ENCODE results near the gene CCSER2. TPM values are rescaled to one million over a fixed set of nuclear protein-coding genes. Genes with fewer than 3 reads are reported as not detected.

CCSER2 gene
- total RNA-seq, 2 donors from 2014 or later, result 39.0 to 60.6 TPM

DNA sequence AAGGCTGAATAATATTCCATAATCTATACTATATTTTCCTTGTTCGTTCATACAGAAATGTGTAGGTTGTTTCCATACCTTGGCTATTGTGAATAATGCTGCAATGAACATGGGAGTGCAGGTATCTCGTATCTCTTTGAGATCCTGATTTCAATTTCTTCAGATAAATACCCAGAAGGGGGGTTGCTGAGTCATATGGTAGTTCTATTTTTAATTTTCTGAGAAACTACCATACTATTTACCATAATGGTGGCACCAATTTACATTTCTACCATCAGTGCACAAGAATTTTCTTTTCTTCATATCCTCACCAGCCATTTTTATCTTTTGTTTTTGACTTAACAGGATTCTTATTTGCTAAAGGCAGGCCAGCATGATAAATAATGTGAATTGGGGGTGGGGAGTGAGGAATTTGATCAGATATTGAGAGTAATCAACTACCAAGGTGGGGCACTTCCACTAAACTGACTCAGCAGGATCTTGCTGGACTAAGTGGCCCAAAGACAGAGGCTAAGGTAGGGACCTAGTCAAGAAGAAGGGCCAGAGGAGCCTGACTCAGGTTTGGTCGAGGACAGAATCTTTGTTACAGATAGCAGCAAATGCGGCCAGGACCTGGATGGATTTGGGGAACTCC is 21.5 kb upstream of the CCSER2 start:
- Histone ChIP-seq H3K4me3 (no peak overlapping the region), H3K36me3 (no peaks in the 10 kb centered on the region), H3K4me1 (ENCODE audit: control insufficient read depth in 1 of 2, low read depth in 2 of 2) (peaks cover 8 to 9% of the 10 kb centered on the region in 2 donors), H3K27me3 (replicated peaks; ENCODE audit: insufficient read depth) (no peaks in the 10 kb centered on the region), H3K27ac (no peak overlapping the region), H3K9me3 (no peaks in the 10 kb centered on the region)
- TF ChIP-seq, protein P1, sequence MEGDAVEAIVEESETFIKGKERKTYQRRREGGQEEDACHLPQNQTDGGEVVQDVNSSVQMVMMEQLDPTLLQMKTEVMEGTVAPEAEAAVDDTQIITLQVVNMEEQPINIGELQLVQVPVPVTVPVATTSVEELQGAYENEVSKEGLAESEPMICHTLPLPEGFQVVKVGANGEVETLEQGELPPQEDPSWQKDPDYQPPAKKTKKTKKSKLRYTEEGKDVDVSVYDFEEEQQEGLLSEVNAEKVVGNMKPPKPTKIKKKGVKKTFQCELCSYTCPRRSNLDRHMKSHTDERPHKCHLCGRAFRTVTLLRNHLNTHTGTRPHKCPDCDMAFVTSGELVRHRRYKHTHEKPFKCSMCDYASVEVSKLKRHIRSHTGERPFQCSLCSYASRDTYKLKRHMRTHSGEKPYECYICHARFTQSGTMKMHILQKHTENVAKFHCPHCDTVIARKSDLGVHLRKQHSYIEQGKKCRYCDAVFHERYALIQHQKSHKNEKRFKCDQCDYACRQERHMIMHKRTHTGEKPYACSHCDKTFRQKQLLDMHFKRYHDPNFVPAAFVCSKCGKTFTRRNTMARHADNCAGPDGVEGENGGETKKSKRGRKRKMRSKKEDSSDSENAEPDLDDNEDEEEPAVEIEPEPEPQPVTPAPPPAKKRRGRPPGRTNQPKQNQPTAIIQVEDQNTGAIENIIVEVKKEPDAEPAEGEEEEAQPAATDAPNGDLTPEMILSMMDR (IDR thresholded peaks at IDR 0.05), result no peak
- no peak for ATAC-seq (ENCODE audit: insufficient number of reproducible peaks, low FRiP score, low read depth)
- DNase-seq (ENCODE audit: low spot score), result no peak

DNA sequence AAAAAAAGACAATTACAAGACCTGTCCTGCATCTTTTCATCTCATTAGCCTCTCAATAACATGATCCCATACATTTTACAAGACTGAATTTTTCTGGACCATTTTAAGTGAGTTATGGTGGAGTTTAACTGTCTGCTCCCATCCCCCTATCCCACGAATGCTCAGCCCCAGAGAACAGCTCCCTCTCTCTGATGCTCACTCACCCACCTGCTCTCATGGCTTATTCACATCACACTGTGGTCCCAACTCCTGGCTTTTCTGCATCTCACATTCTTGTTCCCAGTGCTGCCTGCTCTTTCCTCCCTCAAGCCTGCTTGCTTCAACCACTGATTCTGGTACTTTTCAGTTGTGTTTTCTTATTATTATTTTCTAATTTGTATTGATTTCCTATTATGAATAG is 20.4 kb upstream of the CCSER2 start:
- Histone ChIP-seq H3K36me3 (no peaks in the 10 kb centered on the region), H3K9me3 (no peaks in the 10 kb centered on the region), H3K4me3 (no peak overlapping the region), H3K27me3 (replicated peaks; ENCODE audit: insufficient read depth) (no peaks in the 10 kb centered on the region), H3K27ac (no peak overlapping the region), H3K4me1 (ENCODE audit: control insufficient read depth in 1 of 2, low read depth in 2 of 2) (peaks cover 8 to 9% of the 10 kb centered on the region in 2 donors)
- ATAC-seq (ENCODE audit: insufficient number of reproducible peaks, low FRiP score, low read depth) (no peak), DNase-seq (ENCODE audit: low spot score) (no peak)
- TF ChIP-seq, protein P1 (IDR thresholded peaks at IDR 0.05), result no peak

DNA sequence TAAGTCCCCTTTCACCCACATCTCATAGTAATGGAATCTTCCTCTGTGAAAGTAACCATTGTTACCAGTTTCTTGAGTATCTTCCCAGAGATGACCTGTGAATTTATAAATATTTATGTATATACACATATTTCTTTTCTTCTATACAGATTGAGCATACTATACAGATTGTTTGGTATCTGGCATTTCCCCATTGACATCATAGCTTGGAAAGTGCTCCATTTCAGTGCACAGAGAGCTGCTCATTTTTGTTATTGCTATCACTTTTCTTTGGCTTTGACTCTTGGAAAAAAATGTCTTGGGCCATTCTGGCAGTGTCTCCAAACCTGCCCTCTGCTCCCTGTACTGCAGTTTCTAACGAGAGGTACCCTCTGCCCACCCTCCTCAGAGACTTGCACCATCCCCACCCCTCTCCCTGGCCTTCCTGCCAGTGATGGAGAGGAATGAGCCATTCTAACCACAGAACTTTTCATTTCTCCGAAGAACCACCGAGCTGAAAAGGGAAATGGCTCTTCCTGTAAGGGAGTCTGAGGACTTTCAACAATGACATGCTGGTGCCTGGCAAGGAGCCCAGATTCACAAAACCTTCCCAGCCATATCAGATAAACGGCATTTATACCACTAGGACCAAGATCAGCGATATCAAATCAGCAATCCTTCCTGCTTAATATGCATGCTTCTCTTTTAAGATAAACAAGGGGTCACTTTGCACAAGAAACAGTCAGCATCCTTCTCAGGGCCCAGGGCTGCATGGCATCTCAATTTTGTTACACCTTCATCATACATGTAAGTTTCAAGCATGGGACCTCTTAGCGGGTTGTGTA is 19.7 kb upstream of the CCSER2 start:
- Histone ChIP-seq H3K36me3 (no peaks in the 10 kb centered on the region), H3K9me3 (no peaks in the 10 kb centered on the region), H3K27me3 (replicated peaks; ENCODE audit: insufficient read depth) (no peaks in the 10 kb centered on the region), H3K4me3 (no peak overlapping the region), H3K27ac (no peak overlapping the region), H3K4me1 (ENCODE audit: control insufficient read depth in 1 of 2, low read depth in 2 of 2) (peaks cover 8 to 9% of the 10 kb centered on the region in 2 donors)
- ATAC-seq (ENCODE audit: insufficient number of reproducible peaks, low FRiP score, low read depth) (peak; percentile 28), DNase-seq (ENCODE audit: low spot score) (no peak)
- TF ChIP-seq, protein P1 (IDR thresholded peaks at IDR 0.05), result no peak

DNA sequence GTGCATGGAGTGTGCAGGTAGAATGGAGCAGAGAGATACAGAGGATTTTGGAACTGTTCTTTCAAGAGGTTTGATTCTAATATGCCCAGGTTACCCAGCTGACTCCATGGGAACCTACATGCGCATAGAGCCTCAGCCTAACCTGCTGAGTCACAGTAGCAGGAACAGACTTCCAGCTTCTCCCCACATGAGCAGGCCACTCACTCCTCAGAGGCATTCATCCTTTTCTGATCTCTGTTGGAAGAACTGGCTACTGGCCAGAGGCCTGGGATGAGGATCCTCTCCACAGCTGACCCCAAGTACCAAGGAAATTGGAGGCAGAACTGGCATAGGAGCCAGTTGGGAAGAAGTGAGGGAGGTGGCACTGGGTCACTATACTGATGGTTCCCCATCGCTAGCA is 17.9 kb upstream of the CCSER2 start:
- Histone ChIP-seq H3K27ac (no peak overlapping the region), H3K9me3 (no peaks in the 10 kb centered on the region), H3K27me3 (replicated peaks; ENCODE audit: insufficient read depth) (no peaks in the 10 kb centered on the region), H3K4me1 (ENCODE audit: control insufficient read depth in 1 of 2, low read depth in 2 of 2) (peaks cover 8 to 9% of the 10 kb centered on the region in 2 donors), H3K4me3 (no peak overlapping the region), H3K36me3 (no peaks in the 10 kb centered on the region)
- no peak for ATAC-seq (ENCODE audit: insufficient number of reproducible peaks, low FRiP score, low read depth)
- TF ChIP-seq, protein P1 (IDR thresholded peaks at IDR 0.05), result no peak
- DNase-seq (ENCODE audit: low spot score), result no peak

DNA sequence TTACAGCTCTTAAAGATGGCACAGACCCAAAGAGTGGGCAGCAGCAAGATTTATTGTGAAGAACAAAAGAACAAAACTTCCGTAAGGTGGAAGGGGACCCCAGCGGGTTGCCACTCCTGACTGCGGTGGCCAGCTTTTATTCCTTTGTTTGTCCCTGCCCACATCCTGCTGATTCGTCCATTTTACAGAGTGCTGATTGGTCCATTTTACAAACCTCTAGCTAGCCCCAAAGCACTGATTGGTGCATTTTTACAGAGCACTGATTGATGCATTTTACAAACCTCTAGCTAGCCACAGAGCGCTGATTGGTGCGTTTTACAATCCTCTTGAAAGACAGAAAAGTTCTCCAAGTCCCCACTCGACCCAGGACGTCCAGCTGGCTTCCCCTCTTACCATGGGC is 16.8 kb upstream of the CCSER2 start:
- DNase-seq (ENCODE audit: low spot score) (no peak), ATAC-seq (ENCODE audit: insufficient number of reproducible peaks, low FRiP score, low read depth) (no peak)
- no peaks in the 10 kb centered on the region for H3K27me3 ChIP-seq (replicated peaks; ENCODE audit: insufficient read depth)
- no peaks in the 10 kb centered on the region for H3K9me3 ChIP-seq
- peaks cover 8 to 9% of the 10 kb centered on the region in 2 donors for H3K4me1 ChIP-seq (ENCODE audit: control insufficient read depth in 1 of 2, low read depth in 2 of 2)
- no peak overlapping the region for H3K4me3 ChIP-seq
- H3K36me3 ChIP-seq, result no peaks in the 10 kb centered on the region
- H3K27ac ChIP-seq, result no peak overlapping the region
- TF ChIP-seq, protein P1 (IDR thresholded peaks at IDR 0.05), result no peak
